ENCODE results near the gene FAM184B. TPM values are rescaled to one million over a fixed set of nuclear protein-coding genes. Genes with fewer than 3 reads are reported as not detected.

Gene FAM184B
- total RNA-seq, 4 donors from 2014 or later = 0.14 to 0.75 (median 0.18) TPM

DNA sequence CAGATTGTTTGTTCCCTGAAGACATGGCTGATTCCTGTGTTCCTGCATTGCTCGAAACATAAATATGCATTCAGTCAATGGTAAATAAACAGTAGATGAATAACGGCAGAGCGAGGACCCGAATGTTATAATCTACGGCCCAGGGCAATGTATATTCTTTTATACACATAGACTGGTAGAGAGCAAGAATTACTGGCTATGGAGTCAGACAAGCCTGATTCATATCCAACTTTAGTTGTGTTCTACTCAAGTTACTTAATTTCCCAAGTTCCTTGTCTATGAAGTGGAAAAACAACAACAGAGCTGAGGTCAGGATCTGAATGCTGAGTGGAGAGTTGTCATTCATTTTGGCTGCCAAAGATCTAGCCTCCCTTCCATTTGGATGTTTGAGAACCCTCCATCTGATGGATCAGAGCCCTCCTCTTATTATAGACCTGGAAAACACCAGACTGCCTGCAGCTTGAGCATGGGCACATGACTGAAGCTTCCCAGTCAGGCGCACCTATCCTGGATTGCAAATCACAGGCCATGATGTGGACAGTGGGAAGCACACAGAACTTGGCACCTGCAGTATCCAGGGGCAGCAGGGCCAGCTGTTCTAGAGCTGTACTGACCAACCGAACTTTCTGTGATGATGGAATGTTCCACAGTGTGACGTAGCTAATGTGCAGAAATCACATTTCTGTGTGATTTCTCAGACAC, 80.1 kb downstream of the FAM184B start:
- Histone ChIP-seq H3K36me3 (no peaks in the 10 kb centered on the region), H3K4me1 (peaks cover 0 to 18% (median 5%) of the 10 kb centered on the region in 4 donors), H3K9me3 (peaks cover 0 to 9% of the 10 kb centered on the region in 2 donors), H3K27ac (no peak overlapping the region), H3K4me3 (no peak overlapping the region), H3K27me3 (no peaks in the 10 kb centered on the region)
- DNase-seq = no peak
- 87 to 91% methylated on average over 4 to 8 of the region's 8 CpGs for WGBS, 2 donors (ENCODE audit: low coverage in 1 of 2)
- TF ChIP-seq EP300 (IDR thresholded peaks at IDR 0.05; ENCODE audit: low read depth) (no peak), POLR2A (IDR thresholded peaks at IDR 0.05) (no peak), POLR2AphosphoS5 (IDR thresholded peaks at IDR 0.05) (no peak)
- TF ChIP-seq, protein P1, sequence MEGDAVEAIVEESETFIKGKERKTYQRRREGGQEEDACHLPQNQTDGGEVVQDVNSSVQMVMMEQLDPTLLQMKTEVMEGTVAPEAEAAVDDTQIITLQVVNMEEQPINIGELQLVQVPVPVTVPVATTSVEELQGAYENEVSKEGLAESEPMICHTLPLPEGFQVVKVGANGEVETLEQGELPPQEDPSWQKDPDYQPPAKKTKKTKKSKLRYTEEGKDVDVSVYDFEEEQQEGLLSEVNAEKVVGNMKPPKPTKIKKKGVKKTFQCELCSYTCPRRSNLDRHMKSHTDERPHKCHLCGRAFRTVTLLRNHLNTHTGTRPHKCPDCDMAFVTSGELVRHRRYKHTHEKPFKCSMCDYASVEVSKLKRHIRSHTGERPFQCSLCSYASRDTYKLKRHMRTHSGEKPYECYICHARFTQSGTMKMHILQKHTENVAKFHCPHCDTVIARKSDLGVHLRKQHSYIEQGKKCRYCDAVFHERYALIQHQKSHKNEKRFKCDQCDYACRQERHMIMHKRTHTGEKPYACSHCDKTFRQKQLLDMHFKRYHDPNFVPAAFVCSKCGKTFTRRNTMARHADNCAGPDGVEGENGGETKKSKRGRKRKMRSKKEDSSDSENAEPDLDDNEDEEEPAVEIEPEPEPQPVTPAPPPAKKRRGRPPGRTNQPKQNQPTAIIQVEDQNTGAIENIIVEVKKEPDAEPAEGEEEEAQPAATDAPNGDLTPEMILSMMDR (IDR thresholded peaks at IDR 0.05) = no peak
- in situ Hi-C loops (cut with MboI; ENCODE audit: low pct_ligation_motif_present in 1 of 4, low pct_unique_long_range_greater_than_20kb in 1 of 4, low sequenced_read_pairs in 3 of 4) (no loop called here), intact Hi-C loops (cut with DNase I; ENCODE audit: low total_unique reads) (no loop called here)

DNA sequence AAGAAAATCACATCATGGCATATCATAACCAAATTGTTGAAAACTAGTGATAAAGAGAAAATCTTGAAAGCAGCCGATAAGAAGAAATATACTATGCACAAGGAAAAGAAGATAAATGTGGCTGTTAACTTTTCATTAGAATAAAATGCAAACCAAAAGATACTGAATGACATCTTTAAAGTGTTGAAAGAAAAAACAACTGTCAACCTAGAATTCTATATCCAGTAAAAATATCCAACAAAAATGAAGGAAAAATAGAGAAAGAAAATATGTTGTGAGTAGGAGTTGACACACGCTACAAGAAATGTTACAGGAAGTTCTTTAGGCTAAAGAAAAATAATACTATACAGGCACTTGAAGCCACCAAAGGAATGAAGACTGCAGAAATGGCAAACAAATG, 82.0 kb downstream of the FAM184B start:
- Histone ChIP-seq H3K4me1 (peaks cover 0 to 6% (median 2%) of the 10 kb centered on the region in 4 donors), H3K36me3 (no peaks in the 10 kb centered on the region), H3K27me3 (no peaks in the 10 kb centered on the region), H3K4me3 (no peak overlapping the region), H3K27ac (no peak overlapping the region), H3K9me3 (peaks cover 0 to 9% of the 10 kb centered on the region in 2 donors)
- in situ Hi-C loops (cut with MboI; ENCODE audit: low pct_ligation_motif_present in 1 of 4, low pct_unique_long_range_greater_than_20kb in 1 of 4, low sequenced_read_pairs in 3 of 4) = no loop called here
- intact Hi-C loops (cut with DNase I; ENCODE audit: low total_unique reads) = no loop called here
- TF ChIP-seq EP300 (IDR thresholded peaks at IDR 0.05; ENCODE audit: low read depth) (no peak), POLR2A (IDR thresholded peaks at IDR 0.05) (no peak), POLR2AphosphoS5 (IDR thresholded peaks at IDR 0.05) (no peak)
- TF ChIP-seq, protein P1 (IDR thresholded peaks at IDR 0.05) = no peak
- WGBS, 2 donors (ENCODE audit: low coverage in 1 of 2) = 70 to 96% methylated on average over 2 of the region's 2 CpGs
- no peak for DNase-seq

DNA sequence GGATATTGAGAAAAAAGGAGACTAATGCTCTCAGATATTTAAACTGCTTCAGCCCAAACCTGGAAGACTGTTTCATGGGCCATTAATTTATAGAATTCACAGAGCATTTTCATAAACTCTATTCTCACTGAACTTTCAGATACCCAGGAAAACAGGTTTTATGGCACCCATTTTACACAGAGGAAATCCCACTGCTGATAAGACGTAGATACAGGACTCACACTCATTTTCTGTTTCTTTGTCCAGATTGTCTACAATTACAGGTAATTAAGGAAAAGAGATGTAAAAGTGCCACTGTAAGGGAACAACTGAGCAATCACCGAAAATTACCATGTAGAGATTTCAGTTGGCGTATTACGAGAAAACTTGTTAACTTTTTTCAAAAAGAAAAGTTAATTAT, 83.3 kb downstream of the FAM184B start:
- Histone ChIP-seq H3K27me3 (no peaks in the 10 kb centered on the region), H3K4me3 (no peak overlapping the region), H3K36me3 (no peaks in the 10 kb centered on the region), H3K4me1 (no peaks in the 10 kb centered on the region), H3K27ac (no peak overlapping the region), H3K9me3 (peaks cover 0 to 9% of the 10 kb centered on the region in 2 donors)
- TF ChIP-seq, protein P1 (IDR thresholded peaks at IDR 0.05) = no peak
- TF ChIP-seq POLR2AphosphoS5 (IDR thresholded peaks at IDR 0.05) (no peak), POLR2A (IDR thresholded peaks at IDR 0.05) (no peak), EP300 (IDR thresholded peaks at IDR 0.05; ENCODE audit: low read depth) (no peak)
- in situ Hi-C loops (cut with MboI; ENCODE audit: low pct_ligation_motif_present in 1 of 4, low pct_unique_long_range_greater_than_20kb in 1 of 4, low sequenced_read_pairs in 3 of 4) = no loop called here
- WGBS, 2 donors (ENCODE audit: low coverage in 1 of 2) = 37 to 42% methylated on average over 4 of the region's 4 CpGs
- DNase-seq = no peak
- intact Hi-C loops (cut with DNase I; ENCODE audit: low total_unique reads) = no loop called here

DNA sequence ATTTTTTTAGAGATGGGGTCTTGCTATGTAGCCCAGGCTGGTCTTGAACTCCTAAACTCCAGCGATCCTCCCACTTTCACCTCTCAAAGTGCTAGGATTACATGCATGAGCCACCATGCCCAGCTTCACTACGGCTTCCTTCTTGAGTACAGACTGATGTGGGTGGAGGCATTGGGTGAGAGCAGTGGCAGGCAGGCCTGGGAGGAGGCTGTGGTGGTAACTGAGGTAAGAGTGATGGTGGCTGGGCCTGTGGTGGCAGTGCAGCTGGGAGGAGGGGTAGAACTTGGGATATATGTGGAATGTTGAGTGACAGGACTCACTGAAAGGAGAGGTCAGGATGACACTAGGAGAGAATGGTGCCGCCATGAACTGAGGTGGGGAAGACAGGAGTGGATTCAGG, 86.1 kb downstream of the FAM184B start:
- 80 to 88% methylated on average over 3 of the region's 3 CpGs for WGBS, 2 donors (ENCODE audit: low coverage in 1 of 2)
- no peaks in the 10 kb centered on the region for H3K36me3 ChIP-seq
- H3K27me3 ChIP-seq = no peaks in the 10 kb centered on the region
- H3K27ac ChIP-seq = no peak overlapping the region
- in situ Hi-C loops (cut with MboI; ENCODE audit: low pct_ligation_motif_present in 1 of 4, low pct_unique_long_range_greater_than_20kb in 1 of 4, low sequenced_read_pairs in 3 of 4) = no loop called here
- DNase-seq = no peak
- H3K4me3 ChIP-seq = no peak overlapping the region
- intact Hi-C loops (cut with DNase I; ENCODE audit: low total_unique reads) = no loop called here
- H3K4me1 ChIP-seq = no peaks in the 10 kb centered on the region
- TF ChIP-seq POLR2AphosphoS5 (IDR thresholded peaks at IDR 0.05) (no peak), EP300 (IDR thresholded peaks at IDR 0.05; ENCODE audit: low read depth) (no peak), POLR2A (IDR thresholded peaks at IDR 0.05) (no peak)
- TF ChIP-seq, protein P1 (IDR thresholded peaks at IDR 0.05) = no peak
- H3K9me3 ChIP-seq = peaks cover 0 to 9% of the 10 kb centered on the region in 2 donors

Data from transverse colon (tissue), 4 donors.